K562 (cell line): ENCODE data around the gene LSM8.
"Not testable (repeated sequence)": the region's sequence is repeated elsewhere in the genome, so short reads cannot be mapped to it uniquely, and the experiment has no call there.

ENCODE experiments used
- CBX5 ChIP-seq: IDR thresholded peaks from 2 replicates; pipeline ENCODE4 v1.6.1; 2014; ENCODE audit warnings: low read depth, borderline replicate concordance
- HMGN3 ChIP-seq: IDR thresholded peaks from 2 replicates; pipeline ENCODE4 v1.6.1; 2011; ENCODE audit warnings: borderline replicate concordance, low read depth, mild to moderate bottlenecking, mixed read lengths, low read length; ENCODE audit not compliant: insufficient read length; ENCODE audit errors: extremely low read depth
- USF1 ChIP-seq: sonication (generic); formaldehyde crosslinking; IDR thresholded peaks from 2 replicates; pipeline ENCODE4 v1.9.0; 2022; ENCODE audit warnings: mild to moderate bottlenecking, missing genetic modification reagents
- TF ChIP-seq, protein P1 (sequence below), 3 experiments: fragments of 200-800 bp in 1 of 3; sonication (Bioruptor generic) in 1 of 3; sonication (generic) in 1 of 3; formaldehyde crosslinking in 1 of 3; IDR thresholded peaks; 2 replicates each; pipeline versions ENCODE4 v1.6.1 to v1.8.0; 2016 to 2022; ENCODE audit warnings: mild to moderate bottlenecking in 2 of 3, missing compliant biosample characterization in 2 of 3, missing genetic modification characterization in 2 of 3, missing genetic modification reagents in 1 of 3

- TF ChIP-seq, protein P1, sequence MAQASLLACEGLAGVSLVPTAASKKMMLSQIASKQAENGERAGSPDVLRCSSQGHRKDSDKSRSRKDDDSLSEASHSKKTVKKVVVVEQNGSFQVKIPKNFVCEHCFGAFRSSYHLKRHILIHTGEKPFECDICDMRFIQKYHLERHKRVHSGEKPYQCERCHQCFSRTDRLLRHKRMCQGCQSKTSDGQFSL (CRISPR knock-in tag; IDR thresholded peaks at IDR 0.05), result not testable (repeated sequence)
- TF ChIP-seq, protein P1 (tag; IDR thresholded peaks at IDR 0.05), result not testable (repeated sequence)
- TF ChIP-seq CBX5, HMGN3, USF1: not testable (repeated sequence)
Measured at GRCh38 chr7:118240320-118240719, 56.4 kb downstream of the LSM8 start.
